Neural progenitor cell (in vitro differentiated cells): ENCODE results near the gene PRAMEF5. TPM values are rescaled to one million over a fixed set of nuclear protein-coding genes. Genes with fewer than 3 reads are reported as not detected.
"Not testable (repeated sequence)": the region's sequence is repeated elsewhere in the genome, so short reads cannot be mapped to it uniquely, and the experiment has no call there.

Experiments used
- DNase-seq: peaks from one replicate; pipeline ENCODE4 v3.0.0-alpha.2; 2016; ENCODE audit warnings: low spot score
- H2AFZ ChIP-seq: fragments of 200-600 bp; sonication (generic); replicated peaks from 2 replicates; pipeline ENCODE4 v1.6.1; 2016; ENCODE audit warnings: antibody characterized with exemption
- H3F3A ChIP-seq: fragments of 200-600 bp; sonication (generic); 2 replicates; pipeline ENCODE4 v1.6.1; 2016; ENCODE audit warnings: antibody characterized with exemption, low read depth
- H3K27ac ChIP-seq: fragments of 200-600 bp; sonication (generic); 2 replicates; pipeline ENCODE4 v1.5.1; 2016; ENCODE audit warnings: mild to moderate bottlenecking
- H3K27me3 ChIP-seq: fragments of 200-600 bp; sonication (generic); 2 replicates; pipeline ENCODE4 v1.6.1; 2016; ENCODE audit warnings: mild to moderate bottlenecking, moderate library complexity
- H3K36me3 ChIP-seq: fragments of 200-600 bp; sonication (generic); 2 replicates; pipeline ENCODE4 v1.5.1; 2016
- H3K4me1 ChIP-seq: fragments of 200-600 bp; sonication (generic); 2 replicates; pipeline ENCODE4 v1.6.1; 2016; ENCODE audit warnings: mixed run types
- H3K4me2 ChIP-seq: fragments of 200-600 bp; sonication (generic); 2 replicates; pipeline ENCODE4 v1.6.1; 2016
- H3K4me3 ChIP-seq: fragments of 200-600 bp; sonication (generic); 2 replicates; pipeline ENCODE4 v1.5.1; 2016
- H3K79me2 ChIP-seq: fragments of 200-600 bp; sonication (generic); 2 replicates; pipeline ENCODE4 v1.6.1; 2016; ENCODE audit warnings: low read depth
- H3K9ac ChIP-seq: fragments of 200-600 bp; sonication (generic); 2 replicates; pipeline ENCODE4 v1.6.1; 2016
- H3K9me3 ChIP-seq: fragments of 200-600 bp; sonication (generic); 2 replicates; pipeline ENCODE4 v1.5.1; 2016; ENCODE audit warnings: low read depth
- H4K20me1 ChIP-seq: fragments of 200-600 bp; sonication (generic); 2 replicates; pipeline ENCODE4 v1.6.1; 2016; ENCODE audit warnings: low read depth
- H3K27ac Mint-ChIP-seq: 3 replicates; pipeline ENCODE4 v1.8.0; 2021; ENCODE audit warnings: mixed read lengths
- H3K27me3 Mint-ChIP-seq: 2 replicates; pipeline ENCODE4 v1.8.0; 2022; ENCODE audit warnings: low read depth, mild to moderate bottlenecking, inconsistent platforms, moderate library complexity, mixed read lengths; ENCODE audit not compliant: insufficient read depth
- H3K36me3 Mint-ChIP-seq: 3 replicates; pipeline ENCODE4 v1.8.0; 2021; ENCODE audit warnings: mixed read lengths
- H3K4me1 Mint-ChIP-seq: 3 replicates; pipeline ENCODE4 v1.8.0; 2021; ENCODE audit warnings: mixed read lengths
- H3K4me3 Mint-ChIP-seq: 3 replicates; pipeline ENCODE4 v1.8.0; 2021; ENCODE audit warnings: mild to moderate bottlenecking, moderate library complexity, mixed read lengths
- H3K9me3 Mint-ChIP-seq: 3 replicates; pipeline ENCODE4 v1.8.0; 2020; ENCODE audit warnings: mixed read lengths
- CTCF ChIP-seq: fragments of 200-600 bp; sonication (generic); IDR thresholded peaks from 2 replicates; pipeline ENCODE4 v1.5.1; 2017; ENCODE audit warnings: antibody characterized with exemption, mild to moderate bottlenecking
- EZH2 ChIP-seq: fragments of 200-600 bp; sonication (generic); IDR thresholded peaks from 2 replicates; pipeline ENCODE4 v1.6.1; 2017; ENCODE audit warnings: antibody characterized with exemption, mild to moderate bottlenecking, moderate library complexity
- EZH2phosphoT487 ChIP-seq: fragments of 200-600 bp; sonication (generic); IDR thresholded peaks from 2 replicates; pipeline ENCODE4 v1.6.1; 2017; ENCODE audit warnings: antibody characterized with exemption
- total RNA-seq: library from RNA; depleted of rRNA; stranded (reverse); fragments of >200 nt; gene quantifications from 2 replicates; pipeline ENCODE4 v1.2.3, GENCODE V29; 2015; ENCODE audit warnings: low replicate concordance

Gene PRAMEF5
- not detected in 2 replicates for total RNA-seq

DNA sequence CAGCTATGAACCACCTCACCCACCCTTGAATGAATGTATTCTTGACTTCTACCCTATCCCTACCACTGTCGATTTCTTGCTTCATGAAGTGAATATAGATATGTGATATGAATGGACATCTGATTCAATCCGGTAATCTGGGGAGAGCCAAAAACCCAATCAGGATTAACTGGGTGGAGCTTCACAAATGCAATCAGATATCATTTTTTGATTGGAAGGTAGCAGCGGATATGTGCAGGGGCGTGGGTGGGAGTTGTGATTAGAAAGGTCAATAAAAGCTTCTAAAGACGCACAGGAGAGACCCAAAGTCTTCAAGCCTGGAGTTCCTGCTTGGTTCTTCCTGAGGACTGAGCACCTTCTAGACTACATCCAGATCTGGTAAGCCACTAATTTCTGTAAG, at the start of gene PRAMEF5:
TSS of gene PRAMEF5 (plus strand) at position 301 of the 400 bp plus-strand sequence. CDS start 5,071 bp downstream, outside the sequence.
- H3K36me3 Mint-ChIP-seq, H3K9ac ChIP-seq, H3K4me2 ChIP-seq, H3K4me1 Mint-ChIP-seq, H3K9me3 ChIP-seq, H3K79me2 ChIP-seq, H3K4me1 ChIP-seq, DNase-seq, H3K27me3 Mint-ChIP-seq, H3K4me3 Mint-ChIP-seq, H3K36me3 ChIP-seq, H3K27ac ChIP-seq, H3K27me3 ChIP-seq, H2AFZ ChIP-seq, H4K20me1 ChIP-seq, H3K27ac Mint-ChIP-seq, H3F3A ChIP-seq, H3K9me3 Mint-ChIP-seq, H3K4me3 ChIP-seq: not testable (repeated sequence)

DNA sequence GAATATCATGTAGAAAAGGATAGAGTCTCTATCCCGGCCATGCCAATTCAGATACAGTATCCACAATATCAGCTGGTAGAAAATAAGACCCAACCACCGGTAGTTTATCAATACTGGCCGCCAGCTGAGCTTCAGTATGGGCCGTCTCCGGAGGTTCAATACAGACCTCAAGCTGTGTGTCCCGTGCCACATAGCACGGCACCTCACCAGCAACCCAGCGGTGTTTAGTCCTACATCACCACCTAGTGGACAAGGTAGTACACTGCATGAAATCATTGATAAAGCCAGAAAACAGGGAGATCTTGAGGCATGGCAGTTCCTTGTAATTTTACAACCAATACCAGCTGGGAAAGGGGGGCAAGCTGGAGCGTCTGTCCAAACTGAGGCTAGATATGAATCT, 45.3 kb upstream of the PRAMEF5 start:
- H2AFZ ChIP-seq, H4K20me1 ChIP-seq, H3K4me1 ChIP-seq, H3K79me2 ChIP-seq, H3K4me3 Mint-ChIP-seq, H3K36me3 ChIP-seq, H3K27ac ChIP-seq, H3K27ac Mint-ChIP-seq, H3F3A ChIP-seq, H3K27me3 Mint-ChIP-seq, H3K9me3 Mint-ChIP-seq, H3K4me1 Mint-ChIP-seq, H3K36me3 Mint-ChIP-seq, H3K27me3 ChIP-seq, H3K9ac ChIP-seq, H3K4me3 ChIP-seq, H3K9me3 ChIP-seq, H3K4me2 ChIP-seq, DNase-seq: not testable (repeated sequence)

GRCh38 chr1:13216619-13217018, 37.4 kb upstream of the PRAMEF5 start:
- H3K4me2 ChIP-seq, H3K9me3 ChIP-seq, H3K4me1 Mint-ChIP-seq, H3K36me3 ChIP-seq, H3K27ac Mint-ChIP-seq, H3K4me1 ChIP-seq, H3F3A ChIP-seq, H3K4me3 Mint-ChIP-seq, H3K27me3 ChIP-seq, H2AFZ ChIP-seq, H3K9me3 Mint-ChIP-seq, H3K4me3 ChIP-seq, H3K36me3 Mint-ChIP-seq, H3K9ac ChIP-seq, H4K20me1 ChIP-seq, H3K27me3 Mint-ChIP-seq, H3K79me2 ChIP-seq, H3K27ac ChIP-seq, DNase-seq: not testable (repeated sequence)

DNA sequence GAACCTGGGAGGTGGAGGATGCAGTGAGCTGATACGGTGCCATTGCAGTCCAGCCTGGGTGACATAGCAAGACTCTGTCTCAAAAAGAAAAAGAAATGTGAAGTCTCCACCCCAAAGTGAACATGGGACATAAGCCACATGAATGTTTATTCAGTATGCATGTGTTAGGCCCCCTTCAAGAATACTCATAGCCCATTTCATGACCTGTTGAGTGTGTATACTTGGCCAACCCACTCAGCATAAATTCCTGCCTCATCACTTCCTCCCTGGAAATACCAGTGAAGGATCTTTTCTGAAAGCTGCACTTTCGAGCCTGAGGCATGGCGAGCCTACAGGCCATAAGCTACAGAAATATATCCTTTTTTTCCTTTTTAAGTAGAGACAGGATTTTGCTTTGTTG, 34.8 kb upstream of the PRAMEF5 start:
- H3K4me3 Mint-ChIP-seq, H3K4me3 ChIP-seq, H3K27me3 Mint-ChIP-seq, H3K27me3 ChIP-seq, H3K4me1 ChIP-seq, H3K9me3 ChIP-seq, DNase-seq, H4K20me1 ChIP-seq, H3K4me1 Mint-ChIP-seq, H3K36me3 Mint-ChIP-seq, H3K27ac ChIP-seq, H3K79me2 ChIP-seq, H3F3A ChIP-seq, H3K27ac Mint-ChIP-seq, H2AFZ ChIP-seq, H3K4me2 ChIP-seq, H3K9ac ChIP-seq, H3K9me3 Mint-ChIP-seq, H3K36me3 ChIP-seq: not testable (repeated sequence)

GRCh38 chr1:13222788-13223187, 31.2 kb upstream of the PRAMEF5 start:
- not testable (repeated sequence) for H3K27ac Mint-ChIP-seq, H3K79me2 ChIP-seq, H3K4me2 ChIP-seq, H3K4me3 Mint-ChIP-seq, DNase-seq, H3K9me3 ChIP-seq, H3K4me3 ChIP-seq, H3K27me3 Mint-ChIP-seq, H3K9ac ChIP-seq, H3K36me3 ChIP-seq, H3F3A ChIP-seq, H3K27ac ChIP-seq, H4K20me1 ChIP-seq, H3K4me1 Mint-ChIP-seq, H2AFZ ChIP-seq, H3K4me1 ChIP-seq, H3K27me3 ChIP-seq, H3K36me3 Mint-ChIP-seq
- peaks cover 17% of the 10 kb centered on the region for H3K9me3 Mint-ChIP-seq

- H3K4me3 ChIP-seq: no peak overlapping the region
- Mint-ChIP-seq H3K4me1 (no peaks in the 10 kb centered on the region), H3K27me3 (no peaks in the 10 kb centered on the region), H3K36me3 (no peaks in the 10 kb centered on the region), H3K9me3 (peaks cover 28% of the 10 kb centered on the region), H3K4me3 (no peak overlapping the region), H3K27ac (no peak overlapping the region)
- H3K9me3 ChIP-seq: peaks cover 8% of the 10 kb centered on the region
- no peak overlapping the region for H3K4me2 ChIP-seq
- no peak for DNase-seq
- no peaks in the 10 kb centered on the region for H3K4me1 ChIP-seq
- H2AFZ ChIP-seq: no peak overlapping the region
- H3K36me3 ChIP-seq: no peaks in the 10 kb centered on the region
- H3K79me2 ChIP-seq: no peaks in the 10 kb centered on the region
- no peaks in the 10 kb centered on the region for H4K20me1 ChIP-seq
- no peak overlapping the region for H3K9ac ChIP-seq
- no peak for TF ChIP-seq EZH2phosphoT487
- TF ChIP-seq EZH2: no peak
- no peak for TF ChIP-seq CTCF
- H3F3A ChIP-seq: no peaks in the 10 kb centered on the region
- H3K27me3 ChIP-seq: no peaks in the 10 kb centered on the region
- H3K27ac ChIP-seq: no peak overlapping the region
Measured at GRCh38 chr1:13224480-13225060, 29.4 kb upstream of the PRAMEF5 start.

DNA sequence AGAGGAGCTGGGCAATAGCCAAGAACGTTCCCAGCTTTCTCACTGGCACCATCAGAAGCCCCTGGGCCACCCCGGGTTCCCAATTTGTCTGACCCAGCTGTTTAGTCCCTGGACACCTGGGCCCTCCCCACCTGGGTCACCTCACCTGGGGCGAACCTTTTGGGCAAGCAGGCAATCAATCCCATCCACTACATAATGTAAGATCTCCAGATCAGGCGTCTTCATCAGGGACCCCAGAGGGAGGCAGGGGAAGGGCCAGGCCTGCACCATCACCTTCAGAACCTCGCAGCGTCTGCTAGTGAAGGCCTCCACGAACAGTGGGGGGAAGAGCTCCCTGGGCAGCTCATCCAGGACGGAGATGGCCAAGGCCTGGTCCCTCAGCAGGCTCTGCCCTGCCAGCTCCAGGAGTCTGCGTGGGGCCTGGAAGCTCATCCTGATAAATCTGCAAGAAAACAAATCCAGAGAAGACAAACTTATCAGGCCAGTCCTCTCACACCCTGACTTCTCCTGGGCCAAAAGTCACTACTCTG, 28.3 kb upstream of the PRAMEF5 start, which contains the start of gene PRAMEF18:
TSS of gene PRAMEF18 (minus strand) at position 480 of the 530 bp plus-strand sequence. CDS start at position 432, 48 bp downstream.
- not testable (repeated sequence) for H3K36me3 ChIP-seq, H3K27me3 ChIP-seq, H3K27ac ChIP-seq, H3K9me3 ChIP-seq, H3K9ac ChIP-seq, H3K4me3 Mint-ChIP-seq, H4K20me1 ChIP-seq, H3K4me1 ChIP-seq, H3K27me3 Mint-ChIP-seq, H3F3A ChIP-seq, H3K4me1 Mint-ChIP-seq, H3K27ac Mint-ChIP-seq, H3K4me2 ChIP-seq, H3K36me3 Mint-ChIP-seq, DNase-seq, H3K4me3 ChIP-seq, H2AFZ ChIP-seq, H3K79me2 ChIP-seq
- peaks cover 35% of the 10 kb centered on the region for H3K9me3 Mint-ChIP-seq
